NCI-H146 treated with DMSO at 0.1 percent for 48 hours (cell line): ENCODE data around the gene SLC35E2B.

Source experiments
- DNase-seq: peaks from one replicate; lab custom pipeline; 2025; ENCODE audit not compliant: unreplicated experiment; lab: John Stamatoyannopoulos, UW

Gene SLC35E2B

GRCh38 chr1:1626207-1627141 is 66.1 kb downstream of the SLC35E2B start:
- DNase-seq, result no peak

- no peak for DNase-seq
These were observed 66.8 kb downstream of the SLC35E2B start for GRCh38 chr1:1625824-1626206.

- DNase-seq, result no peak
These were observed 67.2 kb downstream of the SLC35E2B start for GRCh38 chr1:1625404-1625775.

- DNase-seq, result no peak
These were observed 67.9 kb downstream of the SLC35E2B start for GRCh38 chr1:1624443-1625403.

GRCh38 chr1:1623631-1624442 is 68.8 kb downstream of the SLC35E2B start:
- no peak for DNase-seq

- DNase-seq, result no peak
These were observed 69.4 kb downstream of the SLC35E2B start for GRCh38 chr1:1623181-1623630.

- no peak for DNase-seq
These were observed 69.9 kb downstream of the SLC35E2B start for GRCh38 chr1:1622788-1623094.

GRCh38 chr1:1622010-1622787 is 70.4 kb downstream of the SLC35E2B start:
- DNase-seq, result no peak

- DNase-seq, result no peak
These were observed 71.2 kb downstream of the SLC35E2B start for GRCh38 chr1:1621173-1622009.

GRCh38 chr1:1620433-1621139 is 72.0 kb downstream of the SLC35E2B start:
- no peak for DNase-seq

- DNase-seq, result no peak
These were observed 72.7 kb downstream of the SLC35E2B start for GRCh38 chr1:1619917-1620361.

GRCh38 chr1:1618396-1619068 is 74.1 kb downstream of the SLC35E2B start:
- no peak for DNase-seq

GRCh38 chr1:1617925-1618324 is 74.7 kb downstream of the SLC35E2B start:
- DNase-seq, result no peak

GRCh38 chr1:1617516-1617915 is 75.1 kb downstream of the SLC35E2B start:
- no peak for DNase-seq

GRCh38 chr1:1616838-1617237 is 75.8 kb downstream of the SLC35E2B start:
- DNase-seq, result no peak

- DNase-seq, result no peak
These were observed 76.4 kb downstream of the SLC35E2B start for GRCh38 chr1:1616045-1616790.

GRCh38 chr1:1615256-1616044 is 77.1 kb downstream of the SLC35E2B start, which contains the start of gene MIB2:
Gene MIB2, plus strand, starts transcription at chr1:1615500. Its CDS starts 7,953 bp downstream, at chr1:1623453.
- DNase-seq, result peak; percentile 77
